GM19395 (cell line): Measurements from ENCODE around the gene SCLY.
"Not testable (repeated sequence)": the region's sequence is repeated elsewhere in the genome, so short reads cannot be mapped to it uniquely, and the experiment has no call there.

Experiments
- ATAC-seq: cut with Tn5 transposase; IDR thresholded peaks from one replicate; pipeline ENCODE4 v1.9.1; 2021; ENCODE audit warnings: mild to moderate bottlenecking, moderate library complexity; ENCODE audit not compliant: unreplicated experiment

SCLY gene

GRCh38 chr2:238106698-238107524 is 46.1 kb downstream of the SCLY start:
- peak; percentile 24 for ATAC-seq

- peak; percentile 75 for ATAC-seq
These were observed 47.0 kb downstream of the SCLY start for GRCh38 chr2:238107525-238108422.

- peak; percentile 78 for ATAC-seq
These were observed 47.8 kb downstream of the SCLY start for GRCh38 chr2:238108423-238109183.

GRCh38 chr2:238113611-238114010 is 52.8 kb downstream of the SCLY start:
- ATAC-seq = no peak

GRCh38 chr2:238114331-238114841 is 53.6 kb downstream of the SCLY start:
- ATAC-seq = no peak

- ATAC-seq = no peak
These were observed 54.3 kb downstream of the SCLY start for GRCh38 chr2:238114851-238115660.

- ATAC-seq = not testable (repeated sequence)
These were observed 54.9 kb downstream of the SCLY start for GRCh38 chr2:238115709-238116108.

GRCh38 chr2:238116298-238117198 is 55.7 kb downstream of the SCLY start:
- ATAC-seq = no peak

GRCh38 chr2:238117199-238118154 is 56.7 kb downstream of the SCLY start:
- ATAC-seq = no peak

GRCh38 chr2:238119756-238120462 is 59.1 kb downstream of the SCLY start:
- no peak for ATAC-seq

GRCh38 chr2:238120463-238121298 is 59.9 kb downstream of the SCLY start:
- no peak for ATAC-seq

GRCh38 chr2:238121511-238122286 is 60.9 kb downstream of the SCLY start:
- no peak for ATAC-seq

- ATAC-seq = no peak
These were observed 61.8 kb downstream of the SCLY start for GRCh38 chr2:238122287-238123217.

GRCh38 chr2:238123218-238123971 is 62.6 kb downstream of the SCLY start:
- ATAC-seq = no peak
